ENCODE measurements around the gene KHK.

The KHK gene

DNA sequence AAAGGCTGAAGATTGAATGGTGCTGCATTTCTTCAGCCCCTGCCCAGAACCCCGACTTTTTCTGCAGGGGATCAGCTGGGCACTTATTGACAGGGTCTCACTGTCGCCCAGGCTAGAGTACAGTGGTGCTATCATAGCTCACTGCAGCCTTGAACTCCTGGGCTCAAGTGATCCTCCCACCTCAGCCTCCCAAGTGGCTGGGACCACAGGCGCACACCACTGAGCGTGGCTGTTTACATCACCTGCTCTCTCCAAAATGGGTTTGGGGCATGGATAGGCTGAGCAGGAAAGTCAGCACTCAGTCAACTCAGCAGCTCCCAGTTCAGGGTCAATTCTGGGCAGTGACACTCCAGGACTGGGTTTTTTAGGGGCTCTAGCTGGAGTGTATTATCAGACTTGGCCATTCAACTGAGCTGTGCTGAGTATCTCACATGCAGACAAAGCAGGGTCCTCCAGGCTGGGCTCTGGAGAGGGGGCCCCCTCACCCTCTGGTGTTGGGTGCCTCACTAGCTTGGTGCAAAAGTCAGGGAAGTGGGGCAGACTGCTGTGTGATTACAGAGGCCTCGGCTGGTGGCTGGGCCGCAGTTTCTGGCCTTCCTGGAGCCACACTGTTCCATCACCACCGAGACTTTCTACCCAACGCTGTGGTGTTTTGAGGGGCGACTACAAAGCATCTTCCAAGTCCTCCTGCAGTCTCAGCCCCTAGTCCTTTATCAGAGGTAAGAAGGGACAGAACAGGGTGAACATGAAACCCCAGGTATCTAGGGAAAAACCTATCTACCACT is 41.5 kb downstream of the KHK start:
- DNase-seq (ENCODE audit: low read depth): no peak

DNA sequence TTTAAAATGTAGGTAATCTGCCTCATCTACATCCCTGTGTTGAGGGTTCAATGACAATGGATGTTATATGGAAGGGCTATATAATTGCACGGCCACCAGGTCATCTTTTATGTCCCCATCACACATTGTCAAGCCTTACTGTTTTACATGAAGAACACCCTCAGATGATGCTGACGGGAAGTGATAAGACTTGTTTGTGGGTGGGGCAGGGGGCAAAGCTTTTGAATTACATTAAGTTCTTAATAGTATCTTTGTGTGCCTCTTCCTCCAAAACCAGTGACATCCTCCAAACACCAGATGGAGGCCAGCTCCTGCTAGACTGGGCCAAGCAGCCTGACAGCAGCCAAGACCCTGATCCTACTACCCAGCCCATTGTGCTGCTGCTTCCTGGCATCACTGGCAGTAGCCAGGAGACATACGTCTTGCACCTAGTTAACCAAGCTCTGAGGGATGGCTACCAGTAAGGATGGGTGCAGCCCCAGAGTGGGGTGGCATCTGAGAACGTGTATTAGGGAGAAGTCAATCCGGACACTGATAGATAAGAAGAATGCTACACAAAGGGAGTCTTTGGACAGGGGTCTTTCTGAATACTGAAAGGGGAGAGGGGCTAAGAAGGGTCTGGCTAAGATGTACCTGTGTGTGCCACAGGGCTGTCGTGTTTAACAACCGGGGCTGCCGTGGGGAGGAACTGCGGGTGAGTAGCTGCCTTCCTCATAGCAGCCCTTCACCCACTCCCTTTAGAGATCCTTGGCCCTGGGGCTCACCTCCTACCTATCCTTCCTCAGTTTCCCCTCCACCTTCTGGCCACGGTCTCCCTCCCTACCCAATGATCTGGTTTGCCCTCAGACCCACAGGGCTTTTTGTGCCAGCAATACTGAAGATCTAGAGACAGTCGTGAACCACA is 42.3 kb downstream of the KHK start:
- no peak for DNase-seq (ENCODE audit: low read depth)

DNA sequence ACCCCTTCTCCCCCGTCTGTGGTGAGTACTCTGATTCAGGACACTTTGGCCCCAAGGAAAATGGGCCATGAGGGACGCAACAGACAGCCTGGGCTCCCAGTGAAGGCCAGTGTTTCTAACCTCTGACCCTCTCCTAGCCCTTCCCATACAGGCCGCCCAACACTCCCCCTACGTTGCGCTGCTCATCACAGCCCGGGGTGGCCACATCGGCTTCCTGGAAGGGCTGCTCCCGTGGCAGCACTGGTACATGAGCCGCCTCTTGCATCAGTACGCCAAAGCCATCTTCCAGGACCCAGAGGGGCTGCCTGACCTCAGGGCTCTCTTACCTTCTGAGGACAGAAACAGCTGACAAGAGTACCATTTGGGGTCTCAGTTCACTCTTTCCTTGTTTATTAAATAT is 43.8 kb downstream of the KHK start:
- DNase-seq (ENCODE audit: low read depth): no peak

DNA sequence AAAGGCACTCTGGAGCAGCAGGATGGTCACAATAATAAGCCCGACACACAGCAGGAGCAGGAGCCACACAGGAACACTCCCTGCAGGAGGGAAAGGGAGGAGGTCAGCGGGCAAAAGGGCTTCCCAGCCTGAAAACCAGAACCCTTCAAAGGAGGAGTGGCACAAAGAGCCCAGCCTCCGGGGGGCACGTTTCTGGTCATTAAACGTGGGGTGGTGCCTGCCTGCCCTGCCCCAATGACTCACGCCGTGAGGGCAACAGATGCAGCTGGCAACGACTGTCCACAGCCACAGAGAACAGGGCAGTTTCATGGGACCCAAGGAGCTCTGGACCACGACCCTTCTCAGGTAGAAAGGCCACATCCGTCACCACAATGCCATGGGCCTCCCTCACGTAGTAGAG is 44.9 kb downstream of the KHK start:
- DNase-seq (ENCODE audit: low read depth): no peak

DNA sequence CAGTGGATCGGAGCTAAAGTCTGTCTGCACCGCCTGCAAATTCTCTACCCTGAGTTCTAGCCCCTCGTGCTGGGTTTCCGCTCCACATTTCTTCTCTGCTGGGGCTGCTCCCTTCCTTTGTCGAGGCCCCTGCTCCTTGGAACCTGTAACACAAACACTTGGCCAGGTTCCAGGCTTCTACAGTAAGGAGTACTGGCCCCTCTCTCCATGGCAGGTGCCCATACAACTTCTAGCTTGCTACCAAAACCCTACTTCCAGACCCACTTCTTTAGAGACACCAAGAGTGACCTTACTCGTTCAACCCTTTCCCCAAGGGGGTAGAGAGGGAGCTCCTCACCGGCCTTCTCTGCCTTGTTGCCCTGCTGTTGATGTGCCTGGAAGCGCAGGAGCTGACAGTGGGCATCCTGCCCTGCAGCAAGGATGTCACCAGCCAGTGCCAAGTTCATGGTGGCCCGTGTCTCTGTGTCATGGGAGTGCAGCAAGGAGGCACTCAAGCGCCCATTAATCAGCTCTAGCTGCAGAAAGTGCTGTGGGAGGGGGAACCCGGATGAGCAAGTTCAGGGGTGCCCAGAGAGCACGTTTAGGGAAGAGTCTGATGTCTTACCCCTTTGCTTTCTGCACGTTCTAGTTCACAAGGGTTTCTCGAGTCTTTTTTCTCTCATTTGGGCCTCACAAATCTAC is 46.8 kb downstream of the KHK start:
- no peak for DNase-seq (ENCODE audit: low read depth)

DNA sequence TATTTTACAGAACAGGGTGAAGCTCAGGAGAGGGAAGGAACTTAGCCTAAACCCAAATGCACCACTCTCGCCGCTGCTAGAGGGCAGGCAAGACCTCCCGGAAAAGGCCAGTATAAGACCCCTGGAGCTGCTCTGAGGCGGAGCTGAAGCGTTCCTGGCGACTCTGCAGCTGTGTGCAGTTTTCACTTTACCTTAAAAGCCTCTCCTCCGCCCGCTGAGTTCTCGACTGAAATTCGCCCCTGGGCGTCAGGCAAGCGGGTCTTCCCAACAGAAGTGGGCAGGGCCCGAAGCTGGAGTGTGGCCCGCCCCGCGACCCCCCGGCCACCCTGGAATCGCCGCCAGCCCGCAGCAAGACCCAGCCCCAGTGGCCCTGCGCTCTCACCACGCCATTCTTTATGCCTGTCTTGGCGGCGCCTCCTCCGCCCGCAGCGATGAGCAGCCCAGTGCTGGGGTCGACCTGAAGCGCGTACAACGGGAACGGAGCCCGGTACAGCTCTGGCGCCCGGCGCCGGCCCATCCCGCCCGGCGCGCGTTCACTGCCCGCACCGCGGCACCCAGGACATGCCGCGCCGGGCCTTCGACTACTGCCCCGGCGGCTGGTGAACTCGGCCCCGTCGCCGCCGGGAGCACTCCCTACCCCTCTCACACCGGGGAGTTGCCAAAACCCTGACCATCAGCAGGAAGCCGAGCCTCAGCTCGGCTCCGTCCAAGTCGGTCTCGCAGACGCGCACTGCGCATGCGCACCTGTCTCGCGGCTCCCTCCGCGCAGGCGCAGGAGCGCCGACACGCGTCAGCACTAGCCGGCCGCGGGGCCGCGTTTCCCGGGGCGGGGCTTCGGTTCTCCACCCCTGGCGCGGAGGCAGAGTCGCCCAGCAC is 47.6 kb downstream of the KHK start, which contains the start of gene PREB:
TSS of gene PREB (minus strand) at position 732 of the 876 bp plus-strand sequence. CDS start at position 517, 215 bp downstream.
- DNase-seq (ENCODE audit: low read depth): peak; percentile 96

DNA sequence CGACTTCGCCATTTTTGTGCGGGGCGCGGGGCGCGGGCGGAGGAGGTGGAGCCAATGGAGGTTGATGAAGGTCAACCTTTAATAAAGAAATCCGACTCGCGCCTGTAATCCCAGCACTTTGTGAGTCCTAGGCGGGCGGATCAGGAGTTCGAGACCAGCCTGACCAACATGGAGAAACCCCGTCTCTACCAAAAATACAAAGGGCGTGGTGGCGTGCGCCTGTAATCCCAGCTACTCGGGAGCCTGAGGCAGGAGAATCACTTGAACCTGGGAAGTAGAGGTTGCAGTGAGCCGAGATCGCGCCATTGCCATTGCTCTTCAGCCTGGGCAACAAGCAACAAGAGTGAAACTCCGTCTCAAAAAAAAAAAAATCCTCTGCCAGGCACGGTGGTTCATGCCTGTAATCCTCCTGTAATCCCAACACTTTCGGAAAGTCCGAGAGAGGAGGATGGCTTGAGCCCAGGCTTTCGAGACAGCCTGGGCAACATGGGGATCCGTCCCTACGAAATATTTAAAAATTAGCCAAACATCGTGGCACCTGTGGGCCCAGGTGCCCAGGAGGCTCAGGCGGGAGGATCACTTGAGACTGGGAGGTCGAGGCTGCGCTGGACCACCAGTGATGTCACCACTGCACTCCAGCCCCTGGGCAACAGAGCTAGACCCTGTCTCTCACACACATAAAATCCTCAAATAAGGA is 48.4 kb downstream of the KHK start:
- DNase-seq (ENCODE audit: low read depth): no peak

DNA sequence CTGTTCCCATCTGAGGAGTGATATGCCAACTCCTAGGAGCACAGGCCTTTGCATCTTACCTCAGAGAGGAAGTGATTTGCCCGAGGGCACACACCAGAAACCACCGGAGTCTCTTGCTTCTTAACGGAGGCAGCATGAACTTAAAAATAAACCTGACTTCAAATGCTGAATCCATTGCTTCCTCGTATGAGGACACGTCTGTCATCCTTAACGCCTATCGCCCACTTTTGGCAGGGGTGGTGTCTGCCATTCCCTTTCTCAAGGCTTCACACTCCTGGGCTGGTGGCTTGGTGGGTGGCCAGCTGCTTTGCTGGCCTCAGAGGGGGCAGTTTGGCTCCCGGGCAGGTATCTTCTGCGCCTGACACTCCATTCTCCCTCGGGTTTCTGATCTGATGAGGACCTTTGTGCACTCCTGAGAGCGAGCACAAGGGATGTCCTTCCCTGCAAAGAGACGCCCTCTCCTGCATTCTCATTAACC is 48.9 kb downstream of the KHK start:
- no peak for DNase-seq (ENCODE audit: low read depth)

DNA sequence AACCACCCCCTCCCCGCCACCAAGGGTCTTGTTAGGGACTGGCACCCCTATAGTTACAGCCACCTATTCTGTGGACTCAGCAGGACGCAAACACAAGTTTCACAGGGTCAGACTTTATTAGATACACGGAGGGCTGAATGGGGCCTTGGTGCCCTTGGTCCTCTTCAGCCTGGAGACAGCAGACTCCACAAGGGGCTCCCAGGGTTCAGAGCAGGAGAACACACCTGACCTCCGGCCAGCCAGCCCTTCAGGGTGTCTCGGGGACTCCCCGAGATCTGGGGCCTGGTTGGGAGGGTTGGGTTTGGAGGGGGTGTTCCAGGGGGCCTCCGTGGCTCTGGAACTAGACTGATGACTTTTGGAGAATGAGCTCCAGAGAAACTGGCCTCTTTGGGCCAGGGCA is 50.2 kb downstream of the KHK start:
- DNase-seq (ENCODE audit: low read depth): no peak

DNA sequence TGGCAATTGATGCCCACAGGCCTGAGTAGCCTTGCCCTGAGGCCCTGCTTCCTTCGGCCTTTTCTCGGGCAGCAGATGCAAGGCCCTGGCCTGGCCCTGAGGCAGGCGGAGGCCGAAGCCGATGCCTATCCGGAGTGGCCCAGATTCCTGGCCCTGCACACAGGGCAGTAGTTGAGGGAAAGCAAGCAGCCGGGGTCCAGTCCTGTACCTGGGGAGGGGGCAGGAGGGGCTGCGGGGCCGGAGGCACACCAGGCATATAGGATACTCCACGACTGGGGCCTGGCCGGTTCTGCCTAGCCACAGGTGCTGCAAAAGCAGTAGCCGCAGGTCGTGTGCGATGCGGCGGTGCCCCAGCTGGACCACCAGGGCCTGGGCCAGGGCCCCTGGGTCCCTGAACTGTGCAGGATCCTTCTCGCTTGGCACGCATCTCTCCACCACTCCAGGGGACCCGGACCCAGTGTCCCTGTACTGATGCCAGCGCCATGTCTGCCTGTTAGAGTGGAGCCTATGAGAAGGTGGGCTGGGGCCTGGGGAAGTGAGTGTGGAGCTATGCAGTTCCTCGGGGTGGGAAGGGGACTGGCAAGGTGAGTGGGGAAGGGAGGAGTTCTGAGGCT is 50.9 kb downstream of the KHK start:
- no peak for DNase-seq (ENCODE audit: low read depth)

DNA sequence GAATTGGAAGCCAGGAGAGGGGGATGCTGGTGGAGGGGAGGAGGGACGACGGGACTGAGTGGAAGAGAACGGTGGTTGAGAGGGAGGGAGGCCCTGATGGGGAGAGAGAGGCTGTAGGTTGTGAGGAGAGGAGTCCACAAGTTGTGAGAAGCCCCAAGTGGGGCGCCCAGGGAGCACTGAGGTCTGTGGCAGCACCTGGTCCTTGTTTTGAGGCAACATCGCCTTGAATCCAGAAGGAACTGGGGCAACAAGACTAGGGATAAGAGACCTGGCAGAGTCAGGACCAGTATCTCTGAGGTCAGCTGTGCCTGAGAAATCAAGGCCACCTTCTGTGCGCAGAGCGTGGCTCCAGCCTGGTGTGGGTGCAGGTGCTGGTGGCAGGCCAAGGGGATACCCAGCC is 51.5 kb downstream of the KHK start:
- no peak for DNase-seq (ENCODE audit: low read depth)

DNA sequence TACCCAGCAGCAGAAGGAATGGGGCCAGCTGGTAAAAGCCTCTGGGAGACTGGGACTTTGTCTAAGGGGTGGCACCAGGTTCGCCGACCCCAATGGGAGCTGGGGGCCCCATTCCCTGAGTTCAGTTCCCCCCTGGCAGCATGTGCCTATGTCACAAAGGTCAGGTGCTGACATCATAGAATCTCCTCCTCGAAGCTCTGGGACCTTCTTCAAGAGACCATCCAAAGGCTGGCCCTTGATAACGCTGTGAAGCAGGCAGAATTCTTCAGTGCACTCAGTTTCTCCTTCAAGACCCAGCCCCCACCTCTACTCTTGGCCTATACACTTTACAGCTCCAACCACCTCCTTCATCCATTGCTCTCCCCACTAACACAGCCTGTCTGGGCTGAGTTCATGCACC is 52.7 kb downstream of the KHK start, which contains the start of gene PRR30:
TSS of gene PRR30 (minus strand) at position 101 of the 400 bp plus-strand sequence. CDS start 1,081 bp downstream, outside the sequence.
- DNase-seq (ENCODE audit: low read depth): no peak

DNA sequence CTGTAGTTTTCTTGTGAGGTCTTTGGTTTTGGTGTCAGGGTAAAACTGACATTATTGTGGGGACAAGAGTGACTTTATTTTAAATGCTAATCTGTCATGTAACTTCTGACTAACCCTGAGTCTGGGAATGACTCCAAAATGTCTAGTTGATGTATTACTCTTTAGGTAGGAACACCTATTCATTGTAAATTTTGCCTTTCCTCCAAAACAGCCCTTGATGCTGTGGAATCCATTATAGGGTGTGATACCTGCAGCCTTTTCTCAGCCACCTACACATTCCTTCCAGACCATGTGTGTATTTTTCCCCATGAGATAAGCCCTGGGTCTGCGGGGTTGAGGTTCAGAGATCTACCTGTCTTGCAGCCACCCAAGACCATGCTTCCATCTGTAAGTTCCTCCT is 56.7 kb downstream of the KHK start:
- no peak for DNase-seq (ENCODE audit: low read depth)

DNA sequence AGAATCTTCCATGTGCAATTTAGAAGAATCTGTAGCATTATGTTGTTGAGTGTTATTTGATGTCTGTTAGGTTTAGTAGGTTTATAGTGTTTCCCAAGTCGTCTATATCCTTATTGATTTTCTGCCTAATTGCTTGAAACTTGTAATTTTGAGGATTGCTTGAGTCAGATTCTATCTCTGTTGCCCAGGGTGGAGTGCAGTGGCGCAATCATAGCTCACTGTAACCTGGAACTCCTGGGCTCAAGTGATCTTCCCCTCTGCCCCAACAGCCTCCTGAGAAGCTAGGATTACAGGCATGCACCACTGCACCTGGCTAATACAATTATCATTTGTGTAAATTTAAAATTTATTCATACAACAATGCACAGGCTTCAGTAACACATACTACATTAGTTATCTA is 59.1 kb downstream of the KHK start:
- no peak for DNase-seq (ENCODE audit: low read depth)

DNA sequence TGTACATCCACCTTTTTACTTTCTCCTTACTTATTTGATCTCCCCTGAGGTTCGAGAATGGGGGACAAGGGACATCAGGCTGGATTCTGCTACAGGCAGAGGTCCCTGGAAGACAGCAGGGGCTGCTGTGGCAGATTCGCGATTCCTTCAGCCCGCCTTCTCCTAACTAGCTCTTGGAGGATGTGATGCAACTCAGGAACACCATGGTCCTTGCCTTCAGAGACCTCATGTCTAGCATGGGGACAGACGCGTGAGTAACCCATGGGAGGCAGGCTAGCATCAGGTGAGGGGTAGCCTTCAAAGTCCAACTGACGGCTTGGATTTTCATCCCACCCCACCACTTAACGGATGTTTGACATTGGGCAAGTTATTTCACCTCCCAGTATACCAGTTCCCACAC is 61.4 kb downstream of the KHK start:
- no peak for DNase-seq (ENCODE audit: low read depth)

DNA sequence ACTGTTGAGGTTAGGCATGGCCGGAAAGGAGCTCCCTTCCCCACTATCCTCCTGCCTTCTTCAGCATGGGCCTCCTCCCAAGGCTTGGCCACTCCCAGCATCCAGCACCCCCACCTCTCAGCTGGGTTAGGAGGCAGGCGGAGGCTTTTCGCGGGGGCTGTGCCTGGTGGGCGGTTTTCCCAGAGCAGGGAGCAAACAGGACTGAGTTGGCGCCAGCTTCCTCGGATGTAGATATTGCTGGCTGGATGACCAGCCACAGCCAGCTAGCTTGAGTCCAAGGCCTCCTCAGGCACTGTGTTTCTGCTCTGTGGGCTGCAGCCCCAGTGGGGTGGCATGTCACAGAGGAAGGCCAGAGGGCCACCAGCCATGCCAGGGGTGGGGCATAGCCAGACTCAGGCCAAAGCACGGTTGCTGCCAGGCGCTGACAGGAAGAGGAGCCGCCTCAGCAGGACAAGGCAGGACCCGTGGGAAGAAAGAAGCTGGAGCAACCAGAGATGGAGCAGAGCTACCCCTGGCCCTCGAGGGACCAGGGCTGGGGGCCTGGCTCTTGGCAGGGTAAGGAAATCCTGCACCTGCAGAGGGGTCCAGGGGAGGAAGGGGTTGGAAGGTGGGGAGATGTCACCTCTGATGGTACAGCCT is 62.3 kb downstream of the KHK start, which contains the start of gene TCF23:
TSS of gene TCF23 (plus strand) at position 204 of the 639 bp plus-strand sequence. CDS start at position 334, 130 bp downstream.
- no peak for DNase-seq (ENCODE audit: low read depth)

DNA sequence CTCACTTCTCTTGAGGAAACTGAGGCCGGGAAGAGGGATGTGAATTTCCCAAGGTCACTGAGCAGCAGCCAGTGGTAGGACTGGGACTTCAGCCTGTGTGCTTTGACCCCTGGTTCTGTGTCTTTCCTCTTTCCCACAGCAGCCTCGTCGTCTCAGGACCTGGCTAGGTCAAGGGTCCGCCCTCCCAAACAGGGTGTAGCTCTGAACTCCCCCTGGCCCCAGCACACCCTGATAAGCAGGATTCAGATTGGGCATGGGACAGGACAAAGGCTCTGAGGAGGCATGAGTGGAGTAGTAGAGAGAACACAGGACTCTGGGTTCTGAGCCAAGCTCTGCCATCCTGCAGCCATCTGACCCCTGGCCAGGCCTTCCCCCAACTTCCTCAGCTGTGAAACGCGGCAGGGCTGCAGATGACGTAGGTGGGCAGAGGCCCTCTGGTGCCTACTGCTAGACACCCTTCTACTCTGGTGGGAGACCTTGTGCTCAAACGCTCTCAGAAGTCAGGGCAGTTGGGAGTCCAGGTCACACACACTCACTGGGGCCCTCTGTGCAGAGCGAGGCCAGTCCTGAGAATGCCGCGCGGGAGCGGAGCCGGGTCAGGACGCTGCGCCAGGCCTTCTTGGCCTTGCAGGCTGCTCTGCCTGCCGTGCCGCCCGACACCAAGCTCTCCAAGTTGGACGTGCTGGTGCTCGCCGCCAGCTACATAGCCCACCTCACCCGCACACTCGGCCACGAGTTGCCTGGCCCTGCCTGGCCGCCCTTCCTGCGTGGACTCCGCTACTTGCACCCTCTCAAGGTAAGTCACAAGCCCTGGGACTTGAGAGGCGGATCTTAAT is 63.2 kb downstream of the KHK start:
- no peak for DNase-seq (ENCODE audit: low read depth)

Data from T follicular helper cell (primary cell).